OCI-LY7 (cell line): ENCODE measurements around the gene HEATR5B. TPM values are rescaled to one million over a fixed set of nuclear protein-coding genes. Genes with fewer than 3 reads are reported as not detected.

ENCODE experiments used
- BruUV-seq: library from RNA; stranded (reverse); fragments of 400-500 nt; replicated peaks from 2 replicates; lab custom pipeline; 2021; lab: Mats Ljungman, UMichigan
- CTCF ChIA-PET: fragments of 300-600 bp; sonication (Branson Sonifier 250); formaldehyde crosslinking; loops from one replicate; lab custom pipeline; 2022; ENCODE audit warnings: antibody characterized with exemption; ENCODE audit not compliant: unreplicated experiment; lab: Charles Lee
- POLR2A ChIA-PET: fragments of 300-600 bp; sonication (Branson Sonifier 250); formaldehyde crosslinking; loops from one replicate; lab custom pipeline; 2022; ENCODE audit warnings: antibody characterized with exemption; lab: Charles Lee
- DNase-seq: peaks from one replicate; pipeline ENCODE4 v3.0.0-alpha.2; 2015; ENCODE audit warnings: low spot score
- H2AFZ ChIP-seq: fragments of 200-600 bp; sonication (generic), shearing (Covaris generic); 2 replicates; pipeline ENCODE4 v1.6.1; 2014; ENCODE audit warnings: mild to moderate bottlenecking, antibody characterized with exemption, low read length, moderate library complexity
- H3K27ac ChIP-seq: fragments of 200-600 bp; sonication (generic); 2 replicates; pipeline ENCODE4 v1.5.1; 2014; ENCODE audit warnings: mixed run types, low read depth, mild to moderate bottlenecking, moderate library complexity, low read length, inconsistent platforms; ENCODE audit not compliant: poor library complexity, severe bottlenecking
- H3K36me3 ChIP-seq: fragments of 200-600 bp; sonication (generic); 2 replicates; pipeline ENCODE4 v1.6.1; 2014; ENCODE audit warnings: mild to moderate bottlenecking, antibody characterized with exemption, low read length, moderate library complexity, mixed read lengths; ENCODE audit not compliant: insufficient read depth
- H3K4me1 ChIP-seq: fragments of 200-600 bp; sonication (generic); 2 replicates; pipeline ENCODE4 v1.5.1; 2014; ENCODE audit warnings: mild to moderate bottlenecking, low read length; ENCODE audit not compliant: insufficient read depth, poor library complexity, severe bottlenecking
- H3K4me2 ChIP-seq: fragments of 200-600 bp; sonication (generic); 2 replicates; pipeline ENCODE4 v1.6.1; 2014; ENCODE audit warnings: mild to moderate bottlenecking, low read length
- H3K4me3 ChIP-seq: fragments of 200-600 bp; sonication (generic); 2 replicates; pipeline ENCODE4 v1.5.1; 2014; ENCODE audit warnings: mild to moderate bottlenecking, low read depth, low read length; ENCODE audit not compliant: poor library complexity, severe bottlenecking
- H3K79me2 ChIP-seq: fragments of 200-600 bp; sonication (generic); 2 replicates; pipeline ENCODE4 v1.6.1; 2016; ENCODE audit warnings: low read depth, mild to moderate bottlenecking, low read length, moderate library complexity, mixed read lengths; ENCODE audit not compliant: insufficient read depth
- H3K9me2 ChIP-seq: fragments of 200-600 bp; sonication (generic); 2 replicates; pipeline ENCODE4 v1.6.1; 2016; ENCODE audit warnings: mild to moderate bottlenecking, low read length, mixed read lengths; ENCODE audit not compliant: insufficient read depth
- H3K9me3 ChIP-seq: fragments of 200-600 bp; sonication (generic); 2 replicates; pipeline ENCODE4 v1.6.1; 2014; ENCODE audit warnings: mild to moderate bottlenecking, mixed run types, low read length, mixed read lengths
- H4K20me1 ChIP-seq: fragments of 200-600 bp; sonication (generic); 2 replicates; pipeline ENCODE4 v1.6.1; 2014; ENCODE audit warnings: mild to moderate bottlenecking, antibody characterized with exemption, low read length, moderate library complexity, mixed read lengths; ENCODE audit not compliant: insufficient read depth
- CTCF ChIP-seq: fragments of 200-600 bp; sonication (generic); conservative IDR thresholded peaks from 2 replicates; pipeline ENCODE4 v1.5.1; 2014; ENCODE audit warnings: mild to moderate bottlenecking, antibody characterized with exemption, low read length, moderate library complexity, mixed read lengths
- EZH2phosphoT487 ChIP-seq: fragments of 200-600 bp; sonication (generic); IDR thresholded peaks from 2 replicates; pipeline ENCODE4 v1.6.1; 2018; ENCODE audit warnings: low read depth, borderline replicate concordance, mild to moderate bottlenecking, mixed run types, antibody characterized with exemption, low read length, moderate library complexity, mixed read lengths
- intact Hi-C: fragments of 100-400 bp; cut with micrococcal nuclease; formaldehyde crosslinking; loops from one replicate; pipeline ENCODE4 v1.10.0; 2022; ENCODE audit not compliant: unreplicated experiment
- total RNA-seq, 2 experiments: library from RNA; depleted of rRNA in 1 of 2; stranded (reverse); fragments of >200 nt in 1 of 2; shearing (Covaris generic) in 1 of 2; gene quantifications; 2 replicates each; pipeline ENCODE4 v1.2.3, GENCODE V29; 2014 to 2022

HEATR5B gene
- total RNA-seq, 2 experiments from 2014 or later: 23.8 to 34.5 TPM

- no peak for TF ChIP-seq CTCF
- no TSS peak for BruUV-seq
- Histone ChIP-seq H3K9me2 (no peaks in the 10 kb centered on the region), H3K27ac (peak overlapping the region; percentile 71), H3K4me2 (peak overlapping the region; percentile 64), H4K20me1 (no peaks in the 10 kb centered on the region), H3K36me3 (peaks cover 57% of the 10 kb centered on the region), H3K9me3 (no peaks in the 10 kb centered on the region), H3K79me2 (no peaks in the 10 kb centered on the region), H2AFZ (no peak overlapping the region), H3K4me1 (peaks cover 35% of the 10 kb centered on the region), H3K4me3 (peak overlapping the region; percentile 42)
- no peak for DNase-seq
- intact Hi-C loops: loop anchor here (2.0 to 5.0 kb wide), 2 partner anchors 78 to 914 kb away; partner anchors contain the start of gene RMDN2
- CTCF ChIA-PET: no interaction called here
- POLR2A ChIA-PET: interaction anchor here (0.7 to 1.0 kb wide), 4 partner anchors 10 to 1997 kb away, joined by 3 to 5 read pairs (median 4); no protein-coding TSS in a partner anchor
These were observed 70.9 kb downstream of the HEATR5B start for GRCh38 chr2:37013315-37013641.

GRCh38 chr2:37011130-37011529 is 73.0 kb downstream of the HEATR5B start:
- no peaks in the 10 kb centered on the region for H3K9me3 ChIP-seq
- peak overlapping the region; percentile 59 for H3K4me2 ChIP-seq
- H4K20me1 ChIP-seq: no peaks in the 10 kb centered on the region
- H3K9me2 ChIP-seq: no peaks in the 10 kb centered on the region
- TF ChIP-seq EZH2phosphoT487 (no peak), CTCF (no peak)
- BruUV-seq: no TSS peak
- intact Hi-C loops: loop anchor here (5.0 kb wide), 1 partner anchor 916 kb away; the partner anchor contains the start of gene RMDN2
- H2AFZ ChIP-seq: peak overlapping the region; percentile 2; the same call in 1 of the 2 replicates
- CTCF ChIA-PET: no interaction called here
- H3K27ac ChIP-seq: peak overlapping the region; percentile 33
- peaks cover 54% of the 10 kb centered on the region for H3K36me3 ChIP-seq
- DNase-seq: peak; percentile 66
- H3K4me1 ChIP-seq: peaks cover 35% of the 10 kb centered on the region
- H3K79me2 ChIP-seq: no peaks in the 10 kb centered on the region
- peak overlapping the region; percentile 32 for H3K4me3 ChIP-seq
- POLR2A ChIA-PET: interaction anchor here (1.0 to 1.1 kb wide), 2 partner anchors 10 to 81 kb away, joined by 3 to 5 read pairs; no protein-coding TSS in a partner anchor

- Histone ChIP-seq H3K4me3 (no peak overlapping the region), H3K36me3 (peaks cover 73% of the 10 kb centered on the region), H2AFZ (peak overlapping the region; percentile 41; the same call in 1 of the 2 replicates), H3K4me1 (peaks cover 7% of the 10 kb centered on the region), H3K4me2 (peak overlapping the region; percentile 30; the same call in 1 of the 2 replicates), H3K9me2 (no peaks in the 10 kb centered on the region), H3K27ac (no peak overlapping the region), H3K9me3 (no peaks in the 10 kb centered on the region), H4K20me1 (no peaks in the 10 kb centered on the region), H3K79me2 (no peaks in the 10 kb centered on the region)
- peak; percentile 50 for DNase-seq
- TF ChIP-seq EZH2phosphoT487 (no peak), CTCF (peak; percentile 83)
- no TSS peak for BruUV-seq
- ChIA-PET CTCF (no interaction called here), POLR2A (no interaction called here)
- intact Hi-C loops: no loop called here
These were observed 78.9 kb downstream of the HEATR5B start for GRCh38 chr2:37005118-37005868.
